Thymus (tissue), 11 donors: ENCODE results near the gene UBE2S. TPM values are rescaled to one million over a fixed set of nuclear protein-coding genes. Genes with fewer than 3 reads are reported as not detected.
A peak's percentile ranks its signal among the peaks of the same experiment; 100 is the strongest.
"Not testable (repeated sequence)": the region's sequence is repeated elsewhere in the genome, so short reads cannot be mapped to it uniquely, and the experiment has no call there.

Source experiments
- DNase-seq, 9 donors: peaks; one replicate each; pipeline ENCODE4 v3.0.0-alpha.2; 2013; ENCODE audit warnings: low spot score in 9 of 9, low read depth in 6 of 9, missing footprints in 1 of 9
- H3K27ac ChIP-seq, 2 donors: one replicate each; pipeline ENCODE4 v1.5.1; 2013; ENCODE audit warnings: control low read depth in 1 of 2, low read depth in 1 of 2, low read length in 1 of 2, mild to moderate bottlenecking in 1 of 2, moderate library complexity in 1 of 2
- H3K27me3 ChIP-seq, 2 donors: one replicate each; pipeline ENCODE4 v1.5.1; 2013; ENCODE audit warnings: low read length in 1 of 2; ENCODE audit not compliant: control insufficient read depth in 2 of 2, insufficient read depth in 1 of 2
- H3K36me3 ChIP-seq, 2 donors: one replicate each; pipeline ENCODE4 v1.5.1; 2013; ENCODE audit warnings: low read length in 1 of 2, mild to moderate bottlenecking in 1 of 2, moderate library complexity in 1 of 2; ENCODE audit not compliant: control insufficient read depth in 2 of 2, insufficient read depth in 2 of 2
- H3K4me1 ChIP-seq, 2 donors: one replicate each; pipeline ENCODE4 v1.5.1; 2013; ENCODE audit warnings: low read length in 2 of 2; ENCODE audit not compliant: control insufficient read depth in 2 of 2, insufficient read depth in 2 of 2
- H3K4me3 ChIP-seq, 2 donors: one replicate each; pipeline ENCODE4 v1.5.1; 2013; ENCODE audit warnings: low read length in 2 of 2, control low read depth in 1 of 2, mild to moderate bottlenecking in 1 of 2
- H3K9me3 ChIP-seq, 2 donors: one replicate each; pipeline ENCODE4 v1.5.1; 2013; ENCODE audit warnings: low read length in 1 of 2, mild to moderate bottlenecking in 1 of 2; ENCODE audit not compliant: control insufficient read depth in 2 of 2, insufficient read depth in 1 of 2
- WGBS: extraction: QIAGEN DNeasy Blood & Tissue Kit; methylation state at CpG from one replicate; pipeline ENCODE4 v1.1.7; 2013; 5-methylcytosine and 5-hydroxymethylcytosine counted together
- polyA plus RNA-seq: library from polyadenylated mRNA; stranded (reverse); fragments of 200-250 nt; gene quantifications from one replicate; pipeline ENCODE4 v1.2.3, GENCODE V29; 2013
- total RNA-seq: library from RNA; stranded (reverse); fragments of 120-200 nt; gene quantifications from one replicate; pipeline ENCODE4 v1.2.4, GENCODE V29; 2013
- donor health status: healthy.

The UBE2S gene
- total and polyA plus RNA-seq, 2 donors, result 14.6 to 120 TPM

- Histone ChIP-seq H3K4me1 (peaks cover 13 to 15% of the 10 kb centered on the region in 2 donors), H3K27me3 (peaks cover 32 to 71% of the 10 kb centered on the region in 2 donors), H3K27ac (no peak overlapping the region), H3K9me3 (no peaks in the 10 kb centered on the region), H3K4me3 (peak overlapping the region; percentile 18 to 49), H3K36me3 (peaks cover 0 to 4% of the 10 kb centered on the region in 2 donors)
- DNase-seq, result peak in 1 of 9 donors; percentile 34
- WGBS, result 3% methylated on average over 80 of the region's 80 CpGs
These were observed 43.8 kb upstream of the UBE2S start for GRCh38 chr19:55451163-55451964.

- H3K4me1 ChIP-seq, result peaks cover 13 to 15% of the 10 kb centered on the region in 2 donors
- H3K4me3 ChIP-seq, result no peak overlapping the region
- H3K36me3 ChIP-seq, result no peaks in the 10 kb centered on the region
- H3K27me3 ChIP-seq, result peaks cover 45 to 88% of the 10 kb centered on the region in 2 donors
- 43% methylated on average over 16 of the region's 16 CpGs for WGBS
- DNase-seq, result no peak
- H3K9me3 ChIP-seq, result no peaks in the 10 kb centered on the region
- H3K27ac ChIP-seq, result no peak overlapping the region
These were observed 41.9 kb upstream of the UBE2S start for GRCh38 chr19:55449469-55449868.

DNA sequence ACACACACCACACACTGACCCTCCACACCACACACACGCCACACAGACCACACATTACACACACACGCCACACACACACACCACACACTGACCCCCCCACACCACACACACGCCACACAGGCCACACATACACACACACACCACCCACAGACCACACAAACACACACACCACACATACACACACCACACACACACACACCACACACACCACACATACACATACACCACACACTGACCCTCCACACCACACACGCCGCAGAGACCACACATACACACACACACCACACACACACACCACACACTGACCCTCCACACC is 40.5 kb upstream of the UBE2S start:
- H3K36me3 ChIP-seq, H3K27ac ChIP-seq, H3K4me3 ChIP-seq, H3K9me3 ChIP-seq, DNase-seq: not testable (repeated sequence)
- Histone ChIP-seq H3K27me3 (peaks cover 55 to 92% of the 10 kb centered on the region in 2 donors), H3K4me1 (peaks cover 16 to 18% of the 10 kb centered on the region in 2 donors)
- WGBS, result 95% methylated on average over 5 of the region's 5 CpGs

DNA sequence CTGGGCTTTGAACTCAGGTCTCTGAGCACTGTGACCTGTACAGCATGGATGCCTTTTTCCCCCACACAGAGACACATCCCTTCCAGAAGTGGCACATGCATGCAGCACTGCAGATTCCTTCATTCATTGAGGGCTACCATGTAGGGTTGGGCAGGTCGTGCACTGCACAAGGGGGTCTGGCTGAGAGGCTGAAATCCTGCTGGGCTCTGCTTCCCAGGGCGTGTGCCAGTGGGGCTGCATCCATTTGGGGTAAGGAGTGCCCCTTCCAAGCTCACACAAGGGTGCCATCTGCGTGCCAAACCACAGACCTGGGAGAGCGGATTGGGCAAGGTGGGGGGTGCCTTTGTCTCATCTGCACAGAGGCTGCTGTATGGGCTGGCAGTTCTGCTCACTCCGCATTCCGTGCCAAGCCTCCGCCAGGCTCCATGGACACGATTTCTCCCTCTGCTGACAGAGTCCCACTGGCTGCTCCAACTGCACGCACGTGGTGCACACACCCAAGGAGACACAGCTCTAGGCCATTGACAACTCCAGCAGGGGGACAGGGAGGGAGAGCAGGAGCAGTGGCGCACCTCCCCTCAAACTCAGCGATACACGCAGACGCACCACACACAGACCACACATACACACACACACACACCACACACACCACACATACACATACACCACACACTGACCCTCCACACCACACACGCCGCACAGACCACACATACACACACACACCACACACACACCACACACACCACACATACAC is 40.0 kb upstream of the UBE2S start:
- no peaks in the 10 kb centered on the region for H3K36me3 ChIP-seq
- no peak for DNase-seq
- H3K9me3 ChIP-seq, result no peaks in the 10 kb centered on the region
- no peak overlapping the region for H3K27ac ChIP-seq
- no peak overlapping the region for H3K4me3 ChIP-seq
- WGBS, result 49% methylated on average over 16 of the region's 16 CpGs
- peaks cover 60 to 92% of the 10 kb centered on the region in 2 donors for H3K27me3 ChIP-seq
- peaks cover 17% of the 10 kb centered on the region in 2 donors for H3K4me1 ChIP-seq

- no peak overlapping the region for H3K4me3 ChIP-seq
- H3K27ac ChIP-seq, result no peak overlapping the region
- WGBS, result 73% methylated on average over 8 of the region's 8 CpGs
- no peaks in the 10 kb centered on the region for H3K36me3 ChIP-seq
- peaks cover 60 to 91% of the 10 kb centered on the region in 2 donors for H3K27me3 ChIP-seq
- no peak for DNase-seq
- peaks cover 0 to 4% of the 10 kb centered on the region in 2 donors for H3K9me3 ChIP-seq
- peaks cover 8 to 16% of the 10 kb centered on the region in 2 donors for H3K4me1 ChIP-seq
These were observed 38.5 kb upstream of the UBE2S start for GRCh38 chr19:55446060-55446459.

DNA sequence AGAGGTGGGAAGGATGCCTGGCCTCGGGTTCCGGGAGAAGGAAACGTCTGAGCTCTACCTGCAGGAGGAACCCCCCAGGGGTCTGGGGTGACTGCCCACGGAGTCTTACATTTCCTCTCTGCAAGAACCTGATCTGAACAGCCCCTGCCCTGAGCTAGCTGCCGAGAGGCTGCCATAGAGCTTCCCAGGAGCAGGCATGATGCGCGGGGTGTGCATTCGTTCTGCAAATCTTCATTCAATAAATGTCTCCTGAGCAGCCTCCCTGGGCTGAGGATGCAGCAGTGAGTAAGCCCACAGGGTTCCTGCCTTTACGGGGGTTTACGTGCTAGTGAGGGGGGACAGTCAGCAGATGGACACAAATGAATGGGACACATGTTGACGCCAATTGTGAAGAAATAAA is 37.1 kb upstream of the UBE2S start:
- Histone ChIP-seq H3K27me3 (peaks cover 61 to 92% of the 10 kb centered on the region in 2 donors), H3K36me3 (no peaks in the 10 kb centered on the region), H3K27ac (no peak overlapping the region), H3K4me3 (no peak overlapping the region), H3K9me3 (peaks cover 0 to 15% of the 10 kb centered on the region in 2 donors), H3K4me1 (peaks cover 8 to 22% of the 10 kb centered on the region in 2 donors)
- no peak for DNase-seq
- 49% methylated on average over 11 of the region's 11 CpGs for WGBS

GRCh38 chr19:55443824-55444480 is 36.4 kb upstream of the UBE2S start:
- H3K27me3 ChIP-seq, result peaks cover 61 to 92% of the 10 kb centered on the region in 2 donors
- WGBS, result 38% methylated on average over 18 of the region's 18 CpGs
- H3K4me1 ChIP-seq, result peaks cover 8 to 22% of the 10 kb centered on the region in 2 donors

GRCh38 chr19:55443045-55443823 is 35.6 kb upstream of the UBE2S start, which contains the start of gene SHISA7:
Gene SHISA7, minus strand, starts transcription at chr19:55443300. Its CDS starts 437 bp downstream, at chr19:55442863.
- peak within 1 kb of the TSS in 1 of 2 donors; percentile 26 for H3K4me3 ChIP-seq
- peaks cover 8 to 22% of the 10 kb centered on the region in 2 donors for H3K4me1 ChIP-seq
- DNase-seq, result no peak
- peaks cover 0 to 15% of the 10 kb centered on the region in 2 donors for H3K9me3 ChIP-seq
- no peaks in the 10 kb centered on the region for H3K36me3 ChIP-seq
- 3% methylated on average over 43 of the region's 43 CpGs for WGBS
- peaks cover 68 to 97% of the 10 kb centered on the region in 2 donors for H3K27me3 ChIP-seq
- no peak within 1 kb of the TSS for H3K27ac ChIP-seq

More at GRCh38 chr19:55443824-55444480, 36.4 kb upstream of the UBE2S start:
- Histone ChIP-seq H3K36me3 (no peaks in the 10 kb centered on the region), H3K9me3 (peaks cover 0 to 15% of the 10 kb centered on the region in 2 donors), H3K27ac (no peak overlapping the region), H3K4me3 (no peak overlapping the region)
- DNase-seq, result no peak
